K562 (cell line): Measurements from ENCODE around the gene KCTD18. TPM values are rescaled to one million over a fixed set of nuclear protein-coding genes. Genes with fewer than 3 reads are reported as not detected.

Source experiments
- ATAC-seq: fragments of 200-7000 bp; cut with Tn5 transposase; 3 replicates; pipeline ENCODE4 v1.9.1; 2020; ENCODE audit warnings: moderate library complexity
- BruUV-seq: library from RNA; stranded (reverse); fragments of 400-500 nt; replicated peaks from 2 replicates; lab custom pipeline; 2021; lab: Mats Ljungman, UMichigan
- CTCF ChIA-PET: fragments of 300-600 bp; formaldehyde crosslinking; extraction: SDS; loops from one replicate; lab custom pipeline; 2021; ENCODE audit warnings: low intra/inter-chr PET ratio; lab: Yijun Ruan, JAX
- POLR2A ChIA-PET: fragments of 300-600, 350-650 bp; sonication (Branson Sonifier 250); formaldehyde crosslinking; extraction: SDS; loops from one replicate; lab custom pipeline; 2021; ENCODE audit warnings: antibody characterized with exemption, inconsistent platforms; lab: Yijun Ruan, JAX
- DNase-seq, 4 experiments: peaks; one replicate each; pipeline versions ENCODE4 v3.0.0 to v3.0.0-alpha.2; 2011 to 2018; ENCODE audit warnings: low spot score in 3 of 4, mixed read lengths in 3 of 4; ENCODE audit errors: extremely low read depth in 1 of 4
- FAIRE-seq: peaks from 2 replicates; lab custom pipeline; 2011; peaks lifted over from hg19 to GRCh38; lab: Jason Lieb, UNC
- H2AFZ ChIP-seq: 2 replicates; pipeline ENCODE4 v1.6.0; 2011; ENCODE audit warnings: low read depth, low read length, control low read depth, inconsistent platforms
- H3K27ac ChIP-seq: fragments of 200-600 bp; 3 replicates; pipeline ENCODE4 v1.8.0; 2011; ENCODE audit warnings: low read depth, mild to moderate bottlenecking, control low read depth, inconsistent platforms, low read length, moderate library complexity, mixed read lengths; ENCODE audit errors: extremely low read depth
- H3K27me3 ChIP-seq, 2 experiments: fragments of 300-600 bp in 1 of 2; 2 replicates in 1 of 2; 3 replicates in 1 of 2; pipeline versions ENCODE4 v1.6.0 to v1.8.0; 2011; ENCODE audit warnings: inconsistent platforms in 2 of 2, low read length in 2 of 2, mild to moderate bottlenecking in 1 of 2, mixed read lengths in 1 of 2, moderate library complexity in 1 of 2; ENCODE audit not compliant: control insufficient read depth in 2 of 2, insufficient read depth in 2 of 2
- H3K36me3 ChIP-seq: fragments of 300-600 bp; 3 replicates; pipeline ENCODE4 v1.8.0; 2011; ENCODE audit warnings: mild to moderate bottlenecking, low read length, inconsistent platforms; ENCODE audit not compliant: control insufficient read depth, insufficient read depth
- H3K4me1 ChIP-seq, 2 experiments: fragments of 200-600 bp in 1 of 2; replicated peaks in 1 of 2; 2 replicates in 1 of 2; 3 replicates in 1 of 2; pipeline versions ENCODE4 v1.5.1 to v1.8.0; 2011; ENCODE audit warnings: inconsistent platforms in 2 of 2, low read length in 2 of 2, mild to moderate bottlenecking in 1 of 2, mixed read lengths in 1 of 2, moderate library complexity in 1 of 2; ENCODE audit not compliant: control insufficient read depth in 2 of 2, insufficient read depth in 2 of 2
- H3K4me2 ChIP-seq: 2 replicates; pipeline ENCODE4 v1.6.1; 2011; ENCODE audit warnings: low read length, control low read depth, inconsistent platforms, mixed read lengths; ENCODE audit not compliant: insufficient read depth
- H3K4me3 ChIP-seq: fragments of 200-600 bp; sonication (generic), shearing (Covaris generic); 2 replicates; pipeline ENCODE4 v1.5.1; 2016; ENCODE audit warnings: control low read depth, inconsistent platforms
- H3K79me2 ChIP-seq: fragments of 200-600 bp; 3 replicates; pipeline ENCODE4 v1.8.0; 2011; ENCODE audit warnings: low read length, inconsistent platforms; ENCODE audit not compliant: control insufficient read depth, insufficient read depth
- H3K9ac ChIP-seq, 2 experiments: 2 replicates each; pipeline versions ENCODE4 v1.6.0 to v1.6.1; 2011; ENCODE audit warnings: low read depth in 2 of 2, low read length in 2 of 2, control low read depth in 1 of 2, inconsistent platforms in 1 of 2, mild to moderate bottlenecking in 1 of 2, mixed read lengths in 1 of 2; ENCODE audit not compliant: insufficient read depth in 1 of 2
- H3K9me1 ChIP-seq: one replicate; pipeline ENCODE4 v1.6.0; 2011; ENCODE audit warnings: inconsistent platforms, mild to moderate bottlenecking, low read length, moderate library complexity; ENCODE audit not compliant: control insufficient read depth, insufficient read depth
- H3K9me3 ChIP-seq: replicated peaks from 2 replicates; pipeline ENCODE4 v1.5.1; 2011; ENCODE audit warnings: low read depth, low read length, inconsistent platforms; ENCODE audit not compliant: control insufficient read depth, insufficient read depth
- H4K20me1 ChIP-seq: replicated peaks from 2 replicates; pipeline ENCODE4 v1.6.1; 2011; ENCODE audit warnings: low read length, inconsistent platforms, mixed read lengths; ENCODE audit not compliant: control insufficient read depth, insufficient read depth
- DDX20 ChIP-seq: fragments of 450-650 bp; IDR thresholded peaks from 2 replicates; pipeline ENCODE4 v1.6.1; 2016; ENCODE audit warnings: missing genetic modification characterization, low read depth, mild to moderate bottlenecking, missing compliant biosample characterization, moderate library complexity
- KLF10 ChIP-seq: fragments of 250-450 bp; sonication (Bioruptor Pico); IDR thresholded peaks from 2 replicates; pipeline ENCODE4 v1.6.1; 2021; ENCODE audit warnings: matching md5 sums
- POLR2H ChIP-seq: IDR thresholded peaks from 2 replicates; pipeline ENCODE4 v1.6.1; 2016; ENCODE audit warnings: missing genetic modification characterization, low read depth, mild to moderate bottlenecking, control low read depth, missing compliant biosample characterization, moderate library complexity
- RB1 ChIP-seq: fragments of 450-650 bp; IDR thresholded peaks from 2 replicates; pipeline ENCODE4 v1.6.1; 2017; ENCODE audit warnings: low read depth, mild to moderate bottlenecking
- SMARCC2 ChIP-seq: fragments of 450-650 bp; IDR thresholded peaks from 2 replicates; pipeline ENCODE4 v1.6.1; 2017; ENCODE audit warnings: antibody characterized with exemption, moderate library complexity, mild to moderate bottlenecking, low read depth
- ZNF668 ChIP-seq: fragments of 250-450 bp; sonication (Bioruptor Pico); IDR thresholded peaks from 2 replicates; pipeline ENCODE4 v1.8.0; 2022; ENCODE audit warnings: mild to moderate bottlenecking, inconsistent platforms
- ZNF707 ChIP-seq: fragments of 250-450 bp; sonication (Bioruptor Pico); conservative IDR thresholded peaks from 2 replicates; pipeline ENCODE4 v1.8.0; 2022; ENCODE audit warnings: inconsistent platforms, mild to moderate bottlenecking, moderate library complexity
- WGBS: fragments of 100-300 bp; shearing (Covaris generic); methylation state at CpG from one replicate; pipeline ENCODE4 v1.1.6; 2016; ENCODE audit warnings: low coverage, mixed read lengths; ENCODE audit not compliant: insufficient coverage; ENCODE audit errors: missing lambda C conversion rate; 5-methylcytosine and 5-hydroxymethylcytosine counted together
- in situ Hi-C: fragments of 300-500 bp; cut with MboI; formaldehyde crosslinking; loops from 4 replicates; pipeline ENCODE4 v1.15.0; 2018; ENCODE audit warnings: inconsistent platforms, mixed read lengths
- intact Hi-C: fragments of 100-400 bp; cut with micrococcal nuclease; formaldehyde crosslinking; loops from 2 replicates; pipeline ENCODE4 v1.14.2; 2022
- polyA plus RNA-seq, 8 experiments: library from polyadenylated mRNA; depleted of rRNA in 4 of 8; stranded (reverse) in 5 of 8; unstranded in 3 of 8; fragments of >200 nt; fragmentation: Nextera tagmentation in 2 of 8; fragmentation: Illumina TruSeq in 1 of 8; extraction: Ambion mirVana in 2 of 8; extraction: Trizol in 1 of 8; gene quantifications; 2 replicates each; pipeline versions ENCODE4 v1.2.1 to v1.2.3, GENCODE V29; 2011 to 2014; ENCODE audit warnings: inconsistent platforms in 1 of 8, missing spikeins in 1 of 8
- total RNA-seq, 7 experiments: library from RNA; depleted of rRNA in 6 of 7; stranded (reverse); fragments of >200 nt in 6 of 7; fragmentation: Illumina TruSeq in 2 of 7; extraction: Trizol in 2 of 7; gene quantifications; 2 replicates each; pipeline versions ENCODE4 v1.2.1 to v1.2.3, GENCODE V29; 2011 to 2021; ENCODE audit warnings: low replicate concordance in 1 of 7
- TF ChIP-seq, protein P1 (sequence below): sonication (generic); formaldehyde crosslinking; IDR thresholded peaks from 2 replicates; pipeline ENCODE4 v1.8.1; 2023; ENCODE audit warnings: mild to moderate bottlenecking, missing genetic modification reagents
- TF ChIP-seq, protein P2 (sequence below): sonication (generic); formaldehyde crosslinking; IDR thresholded peaks from 2 replicates; pipeline ENCODE4 v1.8.0; 2022; ENCODE audit warnings: missing genetic modification reagents, mild to moderate bottlenecking, moderate library complexity, borderline replicate concordance
- TF ChIP-seq, protein P3 (sequence below): IDR thresholded peaks from 2 replicates; pipeline ENCODE4 v1.6.1; 2011; ENCODE audit warnings: borderline replicate concordance, low read depth, mild to moderate bottlenecking, moderate library complexity, low read length; ENCODE audit not compliant: insufficient read depth, poor library complexity, severe bottlenecking

Gene KCTD18
- total and polyA plus RNA-seq, 9 of the 15 experiments (the other 6 are each of a cell fraction or from before 2014, with no cell fraction given) = 0.39 to 5.4 (median 3.8) TPM

DNA sequence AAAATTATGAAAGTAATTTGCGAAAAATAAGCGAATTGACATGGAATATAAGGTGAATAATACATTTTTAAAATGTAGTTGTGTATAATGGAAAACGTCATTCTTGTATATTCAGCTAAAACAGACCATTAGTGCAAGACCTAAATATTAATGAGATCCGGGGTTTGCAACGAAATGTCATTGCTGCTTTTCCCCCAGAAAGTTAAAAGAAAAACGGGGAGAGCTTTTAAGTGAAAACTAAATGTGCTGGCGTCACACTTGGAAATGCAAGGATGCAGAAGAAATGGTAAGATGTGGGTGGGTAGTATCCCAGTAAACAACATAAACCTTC lies 15.6 kb upstream of the KCTD18 start:
- no peaks in the 10 kb centered on the region for H4K20me1 ChIP-seq
- H3K9me1 ChIP-seq = no peaks in the 10 kb centered on the region
- H3K9ac ChIP-seq = peak overlapping the region in 1 of 2 experiments; percentile 92; a peak in 2 of 4 replicates
- peak overlapping the region; percentile 94 for H2AFZ ChIP-seq
- CTCF ChIA-PET = no interaction called here
- WGBS = 42% methylated on average over 7 of the region's 7 CpGs
- no peak for DNase-seq
- H3K27me3 ChIP-seq = no peaks in the 10 kb centered on the region; a peak in 1 of 5 replicates
- POLR2A ChIA-PET = interaction anchor here (0.6 to 1.4 kb wide), 6 partner anchors 9 to 814 kb away, joined by 3 to 5 read pairs (median 4); no protein-coding TSS in a partner anchor
- FAIRE-seq = no peak
- in situ Hi-C loops (no loop called here), intact Hi-C loops (loop anchor here (2.0 kb wide), 1 partner anchor 15 kb away; the partner anchor contains the start of gene KCTD18)
- peaks cover 43% of the 10 kb centered on the region for H3K79me2 ChIP-seq
- H3K27ac ChIP-seq = peak overlapping the region; percentile 71
- peak; percentile 17; the same call in 1 of the 2 replicates for TF ChIP-seq POLR2H (tag)
- no peak for TF ChIP-seq ZNF668 (CRISPR knock-in tag)
- H3K4me1 ChIP-seq = peaks cover 0 to 20% of the 10 kb centered on the region in 2 experiments; a peak in 2 of 5 replicates
- no peaks in the 10 kb centered on the region for H3K9me3 ChIP-seq
- no TSS peak for BruUV-seq
- H3K4me3 ChIP-seq = peak overlapping the region; percentile 91
- H3K4me2 ChIP-seq = peak overlapping the region; percentile 98
- ATAC-seq = no peak
- H3K36me3 ChIP-seq = no peaks in the 10 kb centered on the region

DNA sequence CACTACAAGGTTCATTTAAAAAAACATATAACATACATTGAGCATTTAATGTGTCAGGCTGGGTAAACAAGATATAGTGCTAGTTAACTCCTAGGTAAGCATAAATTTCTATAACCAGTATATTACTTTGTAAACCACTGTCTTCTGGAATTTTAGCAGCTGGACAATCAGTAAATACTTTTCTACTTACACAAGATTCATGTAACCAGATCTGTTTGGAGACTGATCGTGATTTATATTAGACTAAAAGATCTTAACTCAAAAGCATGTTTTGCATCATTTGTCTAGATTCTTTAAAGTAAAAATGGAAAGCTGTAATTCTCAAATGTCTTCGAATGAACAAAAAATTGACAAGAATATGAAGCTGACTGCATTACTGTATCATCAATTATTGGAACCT lies 15.2 kb upstream of the KCTD18 start:
- BruUV-seq = no TSS peak
- intact Hi-C loops = loop anchor here (2.0 kb wide), 1 partner anchor 14 kb away; the partner anchor contains the start of gene KCTD18
- CTCF ChIA-PET = no interaction called here
- TF ChIP-seq, protein P1, sequence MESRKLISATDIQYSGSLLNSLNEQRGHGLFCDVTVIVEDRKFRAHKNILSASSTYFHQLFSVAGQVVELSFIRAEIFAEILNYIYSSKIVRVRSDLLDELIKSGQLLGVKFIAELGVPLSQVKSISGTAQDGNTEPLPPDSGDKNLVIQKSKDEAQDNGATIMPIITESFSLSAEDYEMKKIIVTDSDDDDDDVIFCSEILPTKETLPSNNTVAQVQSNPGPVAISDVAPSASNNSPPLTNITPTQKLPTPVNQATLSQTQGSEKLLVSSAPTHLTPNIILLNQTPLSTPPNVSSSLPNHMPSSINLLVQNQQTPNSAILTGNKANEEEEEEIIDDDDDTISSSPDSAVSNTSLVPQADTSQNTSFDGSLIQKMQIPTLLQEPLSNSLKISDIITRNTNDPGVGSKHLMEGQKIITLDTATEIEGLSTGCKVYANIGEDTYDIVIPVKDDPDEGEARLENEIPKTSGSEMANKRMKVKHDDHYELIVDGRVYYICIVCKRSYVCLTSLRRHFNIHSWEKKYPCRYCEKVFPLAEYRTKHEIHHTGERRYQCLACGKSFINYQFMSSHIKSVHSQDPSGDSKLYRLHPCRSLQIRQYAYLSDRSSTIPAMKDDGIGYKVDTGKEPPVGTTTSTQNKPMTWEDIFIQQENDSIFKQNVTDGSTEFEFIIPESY (CRISPR knock-in tag) = no peak
- TF ChIP-seq SMARCC2 (no peak), KLF10 (no peak), ZNF707 (CRISPR knock-in tag) (no peak), RB1 (no peak), DDX20 (tag) (no peak)
- TF ChIP-seq, protein P2, sequence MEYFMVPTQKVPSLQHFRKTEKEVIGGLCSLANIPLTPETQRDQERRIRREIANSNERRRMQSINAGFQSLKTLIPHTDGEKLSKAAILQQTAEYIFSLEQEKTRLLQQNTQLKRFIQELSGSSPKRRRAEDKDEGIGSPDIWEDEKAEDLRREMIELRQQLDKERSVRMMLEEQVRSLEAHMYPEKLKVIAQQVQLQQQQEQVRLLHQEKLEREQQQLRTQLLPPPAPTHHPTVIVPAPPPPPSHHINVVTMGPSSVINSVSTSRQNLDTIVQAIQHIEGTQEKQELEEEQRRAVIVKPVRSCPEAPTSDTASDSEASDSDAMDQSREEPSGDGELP = no peak
- TF ChIP-seq, protein P3, sequence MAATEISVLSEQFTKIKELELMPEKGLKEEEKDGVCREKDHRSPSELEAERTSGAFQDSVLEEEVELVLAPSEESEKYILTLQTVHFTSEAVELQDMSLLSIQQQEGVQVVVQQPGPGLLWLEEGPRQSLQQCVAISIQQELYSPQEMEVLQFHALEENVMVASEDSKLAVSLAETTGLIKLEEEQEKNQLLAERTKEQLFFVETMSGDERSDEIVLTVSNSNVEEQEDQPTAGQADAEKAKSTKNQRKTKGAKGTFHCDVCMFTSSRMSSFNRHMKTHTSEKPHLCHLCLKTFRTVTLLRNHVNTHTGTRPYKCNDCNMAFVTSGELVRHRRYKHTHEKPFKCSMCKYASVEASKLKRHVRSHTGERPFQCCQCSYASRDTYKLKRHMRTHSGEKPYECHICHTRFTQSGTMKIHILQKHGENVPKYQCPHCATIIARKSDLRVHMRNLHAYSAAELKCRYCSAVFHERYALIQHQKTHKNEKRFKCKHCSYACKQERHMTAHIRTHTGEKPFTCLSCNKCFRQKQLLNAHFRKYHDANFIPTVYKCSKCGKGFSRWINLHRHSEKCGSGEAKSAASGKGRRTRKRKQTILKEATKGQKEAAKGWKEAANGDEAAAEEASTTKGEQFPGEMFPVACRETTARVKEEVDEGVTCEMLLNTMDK = no peak

More for the DNA sequence above, 15.2 kb upstream of the KCTD18 start:
- no peak overlapping the region for H3K27ac ChIP-seq
- no peak overlapping the region for H3K4me3 ChIP-seq
- POLR2A ChIA-PET = interaction anchor here (0.6 to 1.4 kb wide), 3 partner anchors 10 to 813 kb away, joined by 3 to 5 read pairs (median 4); no protein-coding TSS in a partner anchor
- WGBS = 51% methylated on average over 2 of the region's 2 CpGs
- no peaks in the 10 kb centered on the region for H3K9me3 ChIP-seq
- in situ Hi-C loops = no loop called here
- H3K9me1 ChIP-seq = no peaks in the 10 kb centered on the region
- ATAC-seq (no peak), DNase-seq (no peak), FAIRE-seq (no peak)
- no peak overlapping the region for H3K4me2 ChIP-seq
- H3K4me1 ChIP-seq = peaks cover 0 to 20% of the 10 kb centered on the region in 2 experiments; a peak in 2 of 5 replicates
- H4K20me1 ChIP-seq = no peaks in the 10 kb centered on the region
- peak overlapping the region; percentile 94 for H2AFZ ChIP-seq
- no peak overlapping the region for H3K9ac ChIP-seq
- peaks cover 39% of the 10 kb centered on the region for H3K79me2 ChIP-seq
- no peaks in the 10 kb centered on the region; a peak in 1 of 5 replicates for H3K27me3 ChIP-seq
- no peaks in the 10 kb centered on the region for H3K36me3 ChIP-seq
